ENCODE results near the gene DNAJC12.

Gene DNAJC12

GRCh38 chr10:67851186-67851585 lies 13.2 kb upstream of the DNAJC12 start:
- Histone ChIP-seq H3K27me3 (ENCODE audit: control insufficient read depth in 1 of 2, insufficient read depth in 1 of 2, low read length in 2 of 2) (no peaks in the 10 kb centered on the region), H2BK120ac (ENCODE audit: low read depth, low read length) (no peak overlapping the region), H3K36me3 (ENCODE audit: control insufficient read depth in 1 of 2, insufficient read depth in 2 of 2, low read depth in 1 of 2, low read length in 2 of 2) (no peaks in the 10 kb centered on the region), H3K4me1 (ENCODE audit: control insufficient read depth, insufficient read depth, low read depth, low read length) (no peaks in the 10 kb centered on the region), H3K18ac (ENCODE audit: low read depth in 1 of 2, low read length in 2 of 2) (no peak overlapping the region), H2AK5ac (ENCODE audit: low read length, severe bottlenecking) (no peak overlapping the region), H2BK15ac (ENCODE audit: low read depth, poor library complexity, severe bottlenecking) (no peak overlapping the region), H4K91ac (ENCODE audit: low read length) (no peak overlapping the region), H2BK5ac (ENCODE audit: low read depth, low read length, poor library complexity, severe bottlenecking) (no peak overlapping the region), H3K4me3 (ENCODE audit: insufficient read depth in 1 of 2, low read depth in 1 of 2, low read length in 2 of 2) (no peak overlapping the region), H3K9ac (ENCODE audit: low read length) (no peak overlapping the region), H3K23ac (ENCODE audit: low read length in 2 of 2) (no peak overlapping the region), H3K4me2 (ENCODE audit: low read length, poor library complexity, severe bottlenecking) (no peak overlapping the region), H3K27ac (ENCODE audit: low read length, poor library complexity, severe bottlenecking) (no peak overlapping the region), H3K79me1 (replicated peaks; ENCODE audit: low read length, poor library complexity, severe bottlenecking) (no peaks in the 10 kb centered on the region), H4K8ac (ENCODE audit: low read length) (no peak overlapping the region), H2AFZ (ENCODE audit: low read depth, low read length) (no peak overlapping the region), H2BK12ac (ENCODE audit: low read length in 2 of 2) (no peak overlapping the region), H3K4ac (ENCODE audit: low read depth in 1 of 2, low read length in 2 of 2) (no peak overlapping the region), H3K14ac (ENCODE audit: low read length in 2 of 2) (no peak overlapping the region), H3K9me3 (ENCODE audit: control insufficient read depth, low read length) (no peaks in the 10 kb centered on the region)
- 90% methylated on average over 2 of the region's 2 CpGs for WGBS
- no peak for DNase-seq

GRCh38 chr10:67849331-67850011 lies 11.5 kb upstream of the DNAJC12 start:
- H2AK5ac ChIP-seq (ENCODE audit: low read length, severe bottlenecking) = no peak overlapping the region
- peak overlapping the region; percentile 98 for H3K27ac ChIP-seq (ENCODE audit: low read length, poor library complexity, severe bottlenecking)
- peak overlapping the region; percentile 91 for H4K8ac ChIP-seq (ENCODE audit: low read length)
- H4K91ac ChIP-seq (ENCODE audit: low read length) = peak overlapping the region; percentile 1
- peak overlapping the region; percentile 74 for H3K4me2 ChIP-seq (ENCODE audit: low read length, poor library complexity, severe bottlenecking)
- H3K18ac ChIP-seq (ENCODE audit: low read depth in 1 of 2, low read length in 2 of 2) = peak overlapping the region; percentile 7 to 50
- peak overlapping the region; percentile 87 for H2BK5ac ChIP-seq (ENCODE audit: low read depth, low read length, poor library complexity, severe bottlenecking)
- peak overlapping the region; percentile 39 to 87 for H3K14ac ChIP-seq (ENCODE audit: low read length in 2 of 2)
- H3K4ac ChIP-seq (ENCODE audit: low read depth in 1 of 2, low read length in 2 of 2) = peak overlapping the region; percentile 76 to 89
- H3K79me1 ChIP-seq (replicated peaks; ENCODE audit: low read length, poor library complexity, severe bottlenecking) = no peaks in the 10 kb centered on the region
- H2BK12ac ChIP-seq (ENCODE audit: low read length in 2 of 2) = no peak overlapping the region
- H2AFZ ChIP-seq (ENCODE audit: low read depth, low read length) = peak overlapping the region; percentile 80
- H2BK15ac ChIP-seq (ENCODE audit: low read depth, poor library complexity, severe bottlenecking) = no peak overlapping the region
- peak; percentile 95 for DNase-seq
- H2BK120ac ChIP-seq (ENCODE audit: low read depth, low read length) = no peak overlapping the region
- 4% methylated on average over 31 of the region's 36 CpGs for WGBS
- no peaks in the 10 kb centered on the region for H3K4me1 ChIP-seq (ENCODE audit: control insufficient read depth, insufficient read depth, low read depth, low read length)
- H3K9me3 ChIP-seq (ENCODE audit: control insufficient read depth, low read length) = no peaks in the 10 kb centered on the region
- H3K9ac ChIP-seq (ENCODE audit: low read length) = peak overlapping the region; percentile 98
- H3K27me3 ChIP-seq (ENCODE audit: control insufficient read depth in 1 of 2, insufficient read depth in 1 of 2, low read length in 2 of 2) = no peaks in the 10 kb centered on the region
- H3K36me3 ChIP-seq (ENCODE audit: control insufficient read depth in 1 of 2, insufficient read depth in 2 of 2, low read depth in 1 of 2, low read length in 2 of 2) = no peaks in the 10 kb centered on the region
- H3K23ac ChIP-seq (ENCODE audit: low read length in 2 of 2) = no peak overlapping the region
- H3K4me3 ChIP-seq (ENCODE audit: insufficient read depth in 1 of 2, low read depth in 1 of 2, low read length in 2 of 2) = peak overlapping the region; percentile 63 to 96

- Histone ChIP-seq H2BK15ac (ENCODE audit: low read depth, poor library complexity, severe bottlenecking) (no peak overlapping the region), H3K79me1 (replicated peaks; ENCODE audit: low read length, poor library complexity, severe bottlenecking) (no peaks in the 10 kb centered on the region), H3K9ac (ENCODE audit: low read length) (no peak overlapping the region)
Measured at GRCh38 chr10:67843284-67843683, 5.3 kb upstream of the DNAJC12 start.

GRCh38 chr10:67841737-67842136 lies 3.7 kb upstream of the DNAJC12 start:
- Histone ChIP-seq H3K27ac (ENCODE audit: low read length, poor library complexity, severe bottlenecking) (no peak overlapping the region), H2BK15ac (ENCODE audit: low read depth, poor library complexity, severe bottlenecking) (no peak overlapping the region), H3K4me1 (ENCODE audit: control insufficient read depth, insufficient read depth, low read depth, low read length) (no peaks in the 10 kb centered on the region), H4K8ac (ENCODE audit: low read length) (no peak overlapping the region), H3K4me2 (ENCODE audit: low read length, poor library complexity, severe bottlenecking) (no peak overlapping the region), H3K14ac (ENCODE audit: low read length in 2 of 2) (no peak overlapping the region), H3K4ac (ENCODE audit: low read depth in 1 of 2, low read length in 2 of 2) (no peak overlapping the region), H2BK120ac (ENCODE audit: low read depth, low read length) (no peak overlapping the region), H2BK12ac (ENCODE audit: low read length in 2 of 2) (no peak overlapping the region), H4K91ac (ENCODE audit: low read length) (no peak overlapping the region), H3K18ac (ENCODE audit: low read depth in 1 of 2, low read length in 2 of 2) (no peak overlapping the region), H3K27me3 (ENCODE audit: control insufficient read depth in 1 of 2, insufficient read depth in 1 of 2, low read length in 2 of 2) (no peaks in the 10 kb centered on the region), H2AK5ac (ENCODE audit: low read length, severe bottlenecking) (no peak overlapping the region), H3K79me1 (replicated peaks; ENCODE audit: low read length, poor library complexity, severe bottlenecking) (no peaks in the 10 kb centered on the region), H3K23ac (ENCODE audit: low read length in 2 of 2) (no peak overlapping the region), H3K9me3 (ENCODE audit: control insufficient read depth, low read length) (peaks cover 6% of the 10 kb centered on the region), H3K4me3 (ENCODE audit: insufficient read depth in 1 of 2, low read depth in 1 of 2, low read length in 2 of 2) (no peak overlapping the region), H2AFZ (ENCODE audit: low read depth, low read length) (no peak overlapping the region), H3K9ac (ENCODE audit: low read length) (no peak overlapping the region), H2BK5ac (ENCODE audit: low read depth, low read length, poor library complexity, severe bottlenecking) (no peak overlapping the region), H3K36me3 (ENCODE audit: control insufficient read depth in 1 of 2, insufficient read depth in 2 of 2, low read depth in 1 of 2, low read length in 2 of 2) (no peaks in the 10 kb centered on the region)
- DNase-seq = no peak

More at GRCh38 chr10:67843284-67843683, 5.3 kb upstream of the DNAJC12 start:
- no peak overlapping the region for H3K23ac ChIP-seq (ENCODE audit: low read length in 2 of 2)
- H3K4me2 ChIP-seq (ENCODE audit: low read length, poor library complexity, severe bottlenecking) = no peak overlapping the region
- H3K18ac ChIP-seq (ENCODE audit: low read depth in 1 of 2, low read length in 2 of 2) = no peak overlapping the region
- no peak overlapping the region for H3K14ac ChIP-seq (ENCODE audit: low read length in 2 of 2)
- H3K4me1 ChIP-seq (ENCODE audit: control insufficient read depth, insufficient read depth, low read depth, low read length) = no peaks in the 10 kb centered on the region
- H2BK12ac ChIP-seq (ENCODE audit: low read length in 2 of 2) = no peak overlapping the region
- H2BK5ac ChIP-seq (ENCODE audit: low read depth, low read length, poor library complexity, severe bottlenecking) = no peak overlapping the region
- no peak for DNase-seq
- H4K8ac ChIP-seq (ENCODE audit: low read length) = no peak overlapping the region
- H2AFZ ChIP-seq (ENCODE audit: low read depth, low read length) = no peak overlapping the region
- H2AK5ac ChIP-seq (ENCODE audit: low read length, severe bottlenecking) = no peak overlapping the region
- peaks cover 6% of the 10 kb centered on the region for H3K9me3 ChIP-seq (ENCODE audit: control insufficient read depth, low read length)
- no peak overlapping the region for H3K4me3 ChIP-seq (ENCODE audit: insufficient read depth in 1 of 2, low read depth in 1 of 2, low read length in 2 of 2)
- no peak overlapping the region for H3K27ac ChIP-seq (ENCODE audit: low read length, poor library complexity, severe bottlenecking)
- no peak overlapping the region for H3K4ac ChIP-seq (ENCODE audit: low read depth in 1 of 2, low read length in 2 of 2)
- H3K36me3 ChIP-seq (ENCODE audit: control insufficient read depth in 1 of 2, insufficient read depth in 2 of 2, low read depth in 1 of 2, low read length in 2 of 2) = no peaks in the 10 kb centered on the region
- no peaks in the 10 kb centered on the region for H3K27me3 ChIP-seq (ENCODE audit: control insufficient read depth in 1 of 2, insufficient read depth in 1 of 2, low read length in 2 of 2)
- WGBS = 84% methylated on average over 2 of the region's 2 CpGs
- H2BK120ac ChIP-seq (ENCODE audit: low read depth, low read length) = no peak overlapping the region
- no peak overlapping the region for H4K91ac ChIP-seq (ENCODE audit: low read length)

Measured in mesenchymal stem cell (in vitro differentiated cells and primary cell).